ENCODE measurements around the gene SACS. TPM values are rescaled to one million over a fixed set of nuclear protein-coding genes. Genes with fewer than 3 reads are reported as not detected.

SACS gene
- total RNA-seq, 4 donors from 2014 or later = 12.9 to 32.9 (median 23.5) TPM

DNA sequence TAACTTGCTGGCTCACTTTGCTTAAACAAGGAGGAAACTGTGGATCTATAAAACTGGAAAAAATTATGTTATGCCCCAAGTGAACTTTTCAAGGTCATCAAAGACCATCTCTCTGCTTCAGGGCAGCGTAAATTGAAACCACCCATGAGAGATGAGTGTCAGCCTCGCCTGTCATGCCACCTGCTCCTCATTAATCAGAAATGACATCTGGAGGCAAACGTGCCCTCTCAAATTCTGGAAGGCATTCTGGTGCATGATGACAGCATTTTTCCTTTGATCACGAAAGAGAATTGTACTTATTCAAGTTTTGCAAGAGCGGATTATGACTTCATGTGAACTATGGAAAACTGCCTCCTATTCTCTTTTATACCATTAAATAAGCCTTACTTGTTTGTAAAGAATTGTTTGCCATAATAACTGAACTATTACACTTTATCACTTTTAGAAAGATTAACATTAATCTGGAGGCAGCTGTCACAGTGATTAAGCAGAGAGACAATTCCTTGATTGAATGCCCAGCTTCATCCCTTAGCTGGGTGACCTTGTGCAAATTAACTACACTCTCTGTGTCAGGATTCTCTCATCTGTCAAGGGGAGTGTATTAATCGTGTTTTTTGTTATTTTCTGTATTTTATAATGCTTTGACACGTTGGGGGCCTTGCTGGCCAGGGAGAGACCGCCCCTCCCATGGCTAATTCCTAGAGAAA is 17.0 kb upstream of the SACS start:
- H3K36me3 ChIP-seq = no peaks in the 10 kb centered on the region
- no peak overlapping the region for H3K27ac ChIP-seq
- no peak for TF ChIP-seq EP300 (IDR thresholded peaks at IDR 0.05)
- no peak for TF ChIP-seq POLR2A (IDR thresholded peaks at IDR 0.05)
- TF ChIP-seq, protein P1, sequence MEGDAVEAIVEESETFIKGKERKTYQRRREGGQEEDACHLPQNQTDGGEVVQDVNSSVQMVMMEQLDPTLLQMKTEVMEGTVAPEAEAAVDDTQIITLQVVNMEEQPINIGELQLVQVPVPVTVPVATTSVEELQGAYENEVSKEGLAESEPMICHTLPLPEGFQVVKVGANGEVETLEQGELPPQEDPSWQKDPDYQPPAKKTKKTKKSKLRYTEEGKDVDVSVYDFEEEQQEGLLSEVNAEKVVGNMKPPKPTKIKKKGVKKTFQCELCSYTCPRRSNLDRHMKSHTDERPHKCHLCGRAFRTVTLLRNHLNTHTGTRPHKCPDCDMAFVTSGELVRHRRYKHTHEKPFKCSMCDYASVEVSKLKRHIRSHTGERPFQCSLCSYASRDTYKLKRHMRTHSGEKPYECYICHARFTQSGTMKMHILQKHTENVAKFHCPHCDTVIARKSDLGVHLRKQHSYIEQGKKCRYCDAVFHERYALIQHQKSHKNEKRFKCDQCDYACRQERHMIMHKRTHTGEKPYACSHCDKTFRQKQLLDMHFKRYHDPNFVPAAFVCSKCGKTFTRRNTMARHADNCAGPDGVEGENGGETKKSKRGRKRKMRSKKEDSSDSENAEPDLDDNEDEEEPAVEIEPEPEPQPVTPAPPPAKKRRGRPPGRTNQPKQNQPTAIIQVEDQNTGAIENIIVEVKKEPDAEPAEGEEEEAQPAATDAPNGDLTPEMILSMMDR (IDR thresholded peaks at IDR 0.05) = no peak
- no peaks in the 10 kb centered on the region for H3K4me1 ChIP-seq
- DNase-seq (ENCODE audit: low spot score in 2 of 2) = no peak
- no peak overlapping the region for H3K4me3 ChIP-seq
- H3K9me3 ChIP-seq = no peaks in the 10 kb centered on the region
- WGBS, 2 donors = 57 to 60% methylated on average over 8 of the region's 8 CpGs
- H3K27me3 ChIP-seq = no peaks in the 10 kb centered on the region

DNA sequence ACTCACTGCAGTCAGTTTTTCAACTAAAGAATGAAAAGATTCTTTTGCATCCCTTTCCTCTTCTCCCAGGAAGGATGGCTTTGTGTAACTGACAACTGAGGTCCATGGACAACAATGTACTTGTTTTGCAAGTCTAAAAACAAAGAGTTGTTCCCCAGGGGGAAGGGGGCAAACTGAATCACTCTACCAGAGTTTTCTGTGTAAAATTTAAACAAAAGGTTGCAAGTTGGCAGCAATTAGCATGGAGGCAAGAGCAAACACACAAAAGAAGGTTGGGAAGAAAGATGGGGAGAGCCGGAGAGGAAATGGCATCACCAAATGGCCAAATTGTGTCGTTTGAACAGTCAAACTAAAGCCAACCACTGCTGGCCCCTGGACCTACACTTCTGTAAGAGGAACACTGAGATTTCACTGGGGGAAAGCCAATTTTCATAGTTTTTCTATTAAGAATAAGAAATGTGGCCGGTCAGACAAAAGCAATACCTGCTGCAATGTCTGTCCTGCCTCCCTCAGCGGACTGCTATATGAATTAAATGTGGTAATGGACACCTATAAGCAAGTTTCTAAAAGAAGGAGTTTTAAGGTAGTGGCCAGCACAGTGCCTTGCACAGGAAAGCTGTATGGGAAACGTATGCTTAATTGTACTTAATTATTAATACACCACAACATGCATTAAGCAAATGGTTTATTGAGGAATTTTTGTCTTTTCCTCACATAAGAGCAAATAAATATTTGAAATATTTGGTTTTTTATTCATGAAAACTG is 16.1 kb upstream of the SACS start:
- WGBS, 2 donors = 58 to 61% methylated on average over 5 of the region's 5 CpGs
- no peak for DNase-seq (ENCODE audit: low spot score in 2 of 2)
- Histone ChIP-seq H3K27me3 (no peaks in the 10 kb centered on the region), H3K4me3 (no peak overlapping the region), H3K9me3 (no peaks in the 10 kb centered on the region), H3K27ac (no peak overlapping the region), H3K4me1 (no peaks in the 10 kb centered on the region), H3K36me3 (no peaks in the 10 kb centered on the region)
- TF ChIP-seq EP300 (IDR thresholded peaks at IDR 0.05) (no peak), POLR2A (IDR thresholded peaks at IDR 0.05) (no peak)
- TF ChIP-seq, protein P1 (IDR thresholded peaks at IDR 0.05) = no peak

DNA sequence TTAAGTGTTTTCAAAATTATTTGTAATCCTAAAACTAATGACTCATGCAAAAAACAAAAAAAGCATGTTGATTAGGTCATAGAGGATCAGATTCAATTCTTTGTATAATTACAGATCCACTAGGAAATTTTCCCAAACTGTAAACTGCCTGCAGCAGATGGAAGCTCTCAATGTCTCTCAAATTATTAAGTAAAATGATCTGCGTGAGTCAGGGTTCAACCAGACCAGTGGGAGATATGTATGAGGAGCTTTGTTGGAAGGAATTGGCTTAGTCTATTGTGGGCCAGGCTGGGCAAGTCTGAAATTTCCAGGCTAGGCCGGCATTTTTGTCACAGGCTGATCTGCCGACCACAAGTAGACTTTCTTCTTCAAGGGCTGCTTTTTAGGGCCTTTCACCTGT is 14.4 kb upstream of the SACS start:
- Histone ChIP-seq H3K27me3 (no peaks in the 10 kb centered on the region), H3K36me3 (no peaks in the 10 kb centered on the region), H3K4me1 (no peaks in the 10 kb centered on the region), H3K4me3 (no peak overlapping the region), H3K27ac (peak overlapping the region in 1 of 4 donors; percentile 34), H3K9me3 (no peaks in the 10 kb centered on the region)
- 26 to 33% methylated on average over 3 of the region's 3 CpGs for WGBS, 2 donors
- no peak for DNase-seq (ENCODE audit: low spot score in 2 of 2)
- TF ChIP-seq POLR2A (IDR thresholded peaks at IDR 0.05) (no peak), EP300 (IDR thresholded peaks at IDR 0.05) (no peak)
- TF ChIP-seq, protein P1 (IDR thresholded peaks at IDR 0.05) = no peak

DNA sequence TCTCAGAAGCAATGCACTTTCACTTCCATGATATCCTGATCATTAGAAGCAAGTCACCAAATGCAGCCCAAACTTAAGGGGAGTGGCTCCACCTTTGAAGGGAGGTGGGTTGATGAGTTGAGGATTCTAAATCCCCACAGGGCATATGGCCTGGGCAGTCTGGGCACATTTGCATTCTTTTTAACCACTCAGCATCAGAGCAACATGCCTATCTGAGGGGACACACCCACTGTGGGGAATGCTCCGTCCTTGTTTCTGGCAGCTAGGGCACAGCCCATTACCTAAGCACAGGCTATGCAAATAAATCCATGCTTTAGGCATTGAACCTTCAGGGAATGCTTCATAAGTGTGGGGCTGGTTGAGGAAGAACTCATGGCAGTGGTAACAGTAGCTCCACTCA is 12.3 kb upstream of the SACS start:
- no peak for TF ChIP-seq EP300 (IDR thresholded peaks at IDR 0.05)
- WGBS, 2 donors = 50 to 81% methylated on average over 1 of the region's 1 CpG
- H3K27ac ChIP-seq = no peak overlapping the region

DNA sequence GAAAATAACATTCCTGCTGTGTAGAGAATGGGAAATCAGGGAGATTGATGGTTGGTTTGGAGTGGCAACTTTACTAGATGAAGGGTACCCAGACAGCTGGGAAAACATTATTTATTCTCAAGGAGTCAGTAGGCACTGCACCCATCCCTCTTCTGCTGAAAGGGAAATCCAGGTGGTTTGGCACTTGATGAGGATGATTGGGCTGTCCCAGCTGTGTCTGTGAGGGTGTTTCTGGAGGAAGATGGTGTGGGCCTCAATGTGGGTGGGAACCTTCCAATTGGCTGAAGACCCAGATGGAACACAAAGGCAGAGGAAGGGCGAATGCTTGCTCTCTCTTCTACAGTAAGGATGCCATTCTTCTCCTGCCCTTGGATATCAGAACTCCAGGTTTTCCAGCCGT is 10.4 kb upstream of the SACS start:
- H3K27me3 ChIP-seq = no peaks in the 10 kb centered on the region
- no peak for DNase-seq (ENCODE audit: low spot score in 2 of 2)
- no peak overlapping the region for H3K27ac ChIP-seq
- H3K4me3 ChIP-seq = no peak overlapping the region
- 69 to 88% methylated on average over 2 of the region's 2 CpGs for WGBS, 2 donors
- no peaks in the 10 kb centered on the region for H3K36me3 ChIP-seq
- no peaks in the 10 kb centered on the region for H3K4me1 ChIP-seq
- TF ChIP-seq, protein P1 (IDR thresholded peaks at IDR 0.05) = no peak
- TF ChIP-seq POLR2A (IDR thresholded peaks at IDR 0.05) (no peak), EP300 (IDR thresholded peaks at IDR 0.05) (no peak)
- H3K9me3 ChIP-seq = no peaks in the 10 kb centered on the region

More for the DNA sequence above, 12.3 kb upstream of the SACS start:
- Histone ChIP-seq H3K27me3 (no peaks in the 10 kb centered on the region), H3K4me3 (no peak overlapping the region), H3K36me3 (no peaks in the 10 kb centered on the region), H3K9me3 (no peaks in the 10 kb centered on the region), H3K4me1 (no peaks in the 10 kb centered on the region)
- DNase-seq (ENCODE audit: low spot score in 2 of 2) = no peak
